Caco-2 (cell line): ENCODE results near the gene NTNG1. TPM values are rescaled to one million over a fixed set of nuclear protein-coding genes. Genes with fewer than 3 reads are reported as not detected.

ENCODE experiments used
- BruUV-seq: library from RNA; stranded (reverse); fragments of 400-500 nt; replicated peaks from 2 replicates; lab custom pipeline; 2021; lab: Mats Ljungman, UMichigan
- CTCF ChIA-PET: fragments of 300-600 bp; sonication (Branson Sonifier 250); formaldehyde crosslinking; loops from one replicate; lab custom pipeline; 2022; ENCODE audit warnings: antibody characterized with exemption; lab: Charles Lee
- POLR2A ChIA-PET: fragments of 300-600 bp; sonication (Branson Sonifier 250); formaldehyde crosslinking; loops from one replicate; lab custom pipeline; 2022; ENCODE audit warnings: antibody characterized with exemption; lab: Charles Lee
- DNase-seq, 2 experiments: peaks; one replicate each; pipeline versions ENCODE4 v3.0.0 to v3.0.0-alpha.2; 2020 to 2022
- H3K27me3 ChIP-seq: replicated peaks from 2 replicates; pipeline ENCODE4 v1.6.0; 2011; ENCODE audit warnings: low read length; ENCODE audit not compliant: control insufficient read depth, insufficient read depth
- H3K36me3 ChIP-seq: 2 replicates; pipeline ENCODE4 v1.5.1; 2011; ENCODE audit warnings: low read length; ENCODE audit not compliant: control insufficient read depth, insufficient read depth
- H3K4me1 ChIP-seq: fragments of 250-450 bp; sonication (Bioruptor Pico); 2 replicates; pipeline ENCODE4 v1.5.1; 2020; ENCODE audit warnings: mild to moderate bottlenecking
- H3K4me3 ChIP-seq: 2 replicates; pipeline ENCODE4 v1.5.1; 2011; ENCODE audit warnings: low read depth, mild to moderate bottlenecking, control low read depth, low read length
- H3K9me3 ChIP-seq: fragments of 250-450 bp; sonication (Bioruptor Pico); 2 replicates; pipeline ENCODE4 v1.5.1; 2020; ENCODE audit warnings: mild to moderate bottlenecking, moderate library complexity
- H3K27ac Mint-ChIP-seq: one replicate; pipeline ENCODE4 v1.8.0; 2022; ENCODE audit warnings: mixed read lengths; ENCODE audit not compliant: unreplicated experiment
- H3K27me3 Mint-ChIP-seq: one replicate; pipeline ENCODE4 v1.8.0; 2022; ENCODE audit warnings: mixed read lengths; ENCODE audit not compliant: insufficient read depth, unreplicated experiment
- H3K36me3 Mint-ChIP-seq: one replicate; pipeline ENCODE4 v1.8.0; 2022; ENCODE audit warnings: mild to moderate bottlenecking, mixed read lengths; ENCODE audit not compliant: insufficient read depth, unreplicated experiment
- H3K4me1 Mint-ChIP-seq: one replicate; pipeline ENCODE4 v1.8.0; 2022; ENCODE audit warnings: low read depth, mixed read lengths; ENCODE audit not compliant: unreplicated experiment
- H3K4me3 Mint-ChIP-seq: one replicate; pipeline ENCODE4 v1.8.0; 2022; ENCODE audit warnings: mild to moderate bottlenecking, moderate library complexity, mixed read lengths; ENCODE audit not compliant: unreplicated experiment
- H3K9me3 Mint-ChIP-seq: one replicate; pipeline ENCODE4 v1.8.0; 2022; ENCODE audit warnings: mixed read lengths; ENCODE audit not compliant: unreplicated experiment
- intact Hi-C: fragments of 100-400 bp; cut with micrococcal nuclease; formaldehyde crosslinking; loops from one replicate; pipeline ENCODE4 v1.10.0; 2022; ENCODE audit not compliant: unreplicated experiment
- total RNA-seq: library from RNA; stranded (reverse); gene quantifications from 2 replicates; pipeline ENCODE4 v1.2.3, GENCODE V29; 2022
- TF ChIP-seq, protein P1 (sequence below), 2 experiments: fragments of 200-600 bp in 1 of 2; IDR thresholded peaks; 1 replicate in 1 of 2; 2 replicates in 1 of 2; pipeline versions ENCODE4 v1.5.1 to v1.8.0; 2011 to 2022; ENCODE audit warnings: antibody characterized with exemption in 1 of 2, control low read depth in 1 of 2, inconsistent platforms in 1 of 2, low read depth in 1 of 2, low read length in 1 of 2, mild to moderate bottlenecking in 1 of 2, moderate library complexity in 1 of 2; ENCODE audit not compliant: insufficient read depth in 1 of 2, severe bottlenecking in 1 of 2, unreplicated experiment in 1 of 2

Gene NTNG1
- total RNA-seq, 1 experiment from 2014 or later, result not detected

GRCh38 chr1:107363154-107363553 is 222.3 kb downstream of the NTNG1 start:
- TF ChIP-seq, protein P1, sequence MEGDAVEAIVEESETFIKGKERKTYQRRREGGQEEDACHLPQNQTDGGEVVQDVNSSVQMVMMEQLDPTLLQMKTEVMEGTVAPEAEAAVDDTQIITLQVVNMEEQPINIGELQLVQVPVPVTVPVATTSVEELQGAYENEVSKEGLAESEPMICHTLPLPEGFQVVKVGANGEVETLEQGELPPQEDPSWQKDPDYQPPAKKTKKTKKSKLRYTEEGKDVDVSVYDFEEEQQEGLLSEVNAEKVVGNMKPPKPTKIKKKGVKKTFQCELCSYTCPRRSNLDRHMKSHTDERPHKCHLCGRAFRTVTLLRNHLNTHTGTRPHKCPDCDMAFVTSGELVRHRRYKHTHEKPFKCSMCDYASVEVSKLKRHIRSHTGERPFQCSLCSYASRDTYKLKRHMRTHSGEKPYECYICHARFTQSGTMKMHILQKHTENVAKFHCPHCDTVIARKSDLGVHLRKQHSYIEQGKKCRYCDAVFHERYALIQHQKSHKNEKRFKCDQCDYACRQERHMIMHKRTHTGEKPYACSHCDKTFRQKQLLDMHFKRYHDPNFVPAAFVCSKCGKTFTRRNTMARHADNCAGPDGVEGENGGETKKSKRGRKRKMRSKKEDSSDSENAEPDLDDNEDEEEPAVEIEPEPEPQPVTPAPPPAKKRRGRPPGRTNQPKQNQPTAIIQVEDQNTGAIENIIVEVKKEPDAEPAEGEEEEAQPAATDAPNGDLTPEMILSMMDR (IDR thresholded peaks at IDR 0.05; ENCODE audit: insufficient read depth in 1 of 2, low read depth in 1 of 2, low read length in 1 of 2, severe bottlenecking in 1 of 2, unreplicated experiment in 1 of 2), result no peak
- no peak overlapping the region for H3K27ac Mint-ChIP-seq
- no peak for DNase-seq
- no peaks in the 10 kb centered on the region for H3K27me3 Mint-ChIP-seq
- CTCF ChIA-PET, result no interaction called here
- Histone ChIP-seq H3K9me3 (no peaks in the 10 kb centered on the region), H3K27me3 (no peaks in the 10 kb centered on the region), H3K36me3 (no peaks in the 10 kb centered on the region), H3K4me1 (no peaks in the 10 kb centered on the region), H3K4me3 (no peak overlapping the region)
- H3K9me3 Mint-ChIP-seq, result no peaks in the 10 kb centered on the region
- H3K36me3 Mint-ChIP-seq, result no peaks in the 10 kb centered on the region
- H3K4me1 Mint-ChIP-seq, result no peaks in the 10 kb centered on the region
- no TSS peak for BruUV-seq
- intact Hi-C loops, result no loop called here
- POLR2A ChIA-PET, result no interaction called here
- H3K4me3 Mint-ChIP-seq, result no peak overlapping the region

GRCh38 chr1:107365527-107366240 is 224.8 kb downstream of the NTNG1 start:
- no peak for DNase-seq
- no peaks in the 10 kb centered on the region for H3K36me3 ChIP-seq
- Mint-ChIP-seq H3K4me1 (no peaks in the 10 kb centered on the region), H3K27me3 (no peaks in the 10 kb centered on the region), H3K27ac (no peak overlapping the region), H3K4me3 (no peak overlapping the region), H3K9me3 (no peaks in the 10 kb centered on the region), H3K36me3 (no peaks in the 10 kb centered on the region)
- H3K4me1 ChIP-seq, result no peaks in the 10 kb centered on the region
- CTCF ChIA-PET, result no interaction called here
- POLR2A ChIA-PET, result no interaction called here
- BruUV-seq, result no TSS peak
- intact Hi-C loops, result no loop called here
- no peak overlapping the region for H3K4me3 ChIP-seq
- TF ChIP-seq, protein P1 (IDR thresholded peaks at IDR 0.05; ENCODE audit: insufficient read depth in 1 of 2, low read depth in 1 of 2, low read length in 1 of 2, severe bottlenecking in 1 of 2, unreplicated experiment in 1 of 2), result no peak
- H3K27me3 ChIP-seq, result no peaks in the 10 kb centered on the region
- H3K9me3 ChIP-seq, result no peaks in the 10 kb centered on the region

DNA sequence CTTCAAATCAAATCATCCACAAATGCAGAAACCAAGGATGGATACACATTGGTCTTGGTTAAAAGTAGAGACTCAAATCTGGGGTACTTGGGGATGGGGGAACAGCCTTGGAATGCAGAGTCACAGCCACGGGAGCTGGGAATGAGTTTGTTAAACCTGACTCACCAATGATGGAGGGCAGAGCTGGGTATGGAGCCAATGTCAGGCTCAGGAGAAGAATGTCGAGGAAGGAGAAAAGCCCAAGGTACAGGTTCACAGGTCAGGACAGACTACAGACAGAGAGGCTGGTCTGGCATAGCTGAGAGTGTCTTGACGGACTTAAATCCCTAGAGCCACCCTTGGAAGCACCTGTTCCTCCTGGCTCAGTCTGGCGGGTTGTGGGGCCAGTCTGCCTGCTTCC is 237.6 kb downstream of the NTNG1 start:
- ChIA-PET POLR2A (no interaction called here), CTCF (no interaction called here)
- no peak for DNase-seq
- no peaks in the 10 kb centered on the region for H3K9me3 ChIP-seq
- Mint-ChIP-seq H3K4me3 (no peak overlapping the region), H3K4me1 (no peaks in the 10 kb centered on the region), H3K27me3 (peaks cover 3% of the 10 kb centered on the region), H3K36me3 (no peaks in the 10 kb centered on the region), H3K27ac (no peak overlapping the region), H3K9me3 (no peaks in the 10 kb centered on the region)
- intact Hi-C loops, result no loop called here
- no peaks in the 10 kb centered on the region for H3K27me3 ChIP-seq
- H3K36me3 ChIP-seq, result no peaks in the 10 kb centered on the region
- BruUV-seq, result no TSS peak
- no peaks in the 10 kb centered on the region for H3K4me1 ChIP-seq
- TF ChIP-seq, protein P1 (IDR thresholded peaks at IDR 0.05; ENCODE audit: insufficient read depth in 1 of 2, low read depth in 1 of 2, low read length in 1 of 2, severe bottlenecking in 1 of 2, unreplicated experiment in 1 of 2), result no peak
- no peak overlapping the region for H3K4me3 ChIP-seq
